ENCODE measurements around the gene TENM3. TPM values are rescaled to one million over a fixed set of nuclear protein-coding genes. Genes with fewer than 3 reads are reported as not detected.

The TENM3 gene
- 23.0 and 74.2 TPM in 2 replicates for total RNA-seq

DNA sequence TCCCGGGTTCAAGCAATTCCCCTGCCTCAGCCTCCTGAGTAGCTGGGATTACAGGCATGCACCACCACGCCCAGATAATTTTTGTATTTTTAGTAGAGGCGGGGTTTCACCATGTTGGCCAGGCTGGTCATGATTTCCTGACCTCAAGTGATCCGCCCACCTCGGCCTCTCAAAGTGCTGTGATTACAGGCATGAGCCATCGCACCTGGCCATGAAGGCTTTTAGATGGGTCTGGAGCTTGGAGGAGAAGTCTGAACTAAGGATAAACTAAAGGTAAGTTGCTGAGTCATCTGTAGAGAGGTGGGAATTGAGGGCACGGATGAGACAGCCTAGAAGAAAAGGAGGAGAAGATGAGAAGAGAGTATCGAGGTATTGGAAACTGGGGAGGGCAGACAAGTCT is at the start of gene TENM3:
Gene TENM3, plus strand, starts transcription at position 199 of the 400 bp plus-strand sequence. CDS start 80,619 bp downstream, outside the sequence.

Small RNAs within 50 kb of the gene (small RNA-seq; reads per million reads assigned to genes)
- gene RN7SKP67 (ENCODE audit: low replicate concordance): not detected
- 6.9 reads per million, percentile 91 among the genes with 10 or more reads in this experiment for gene RNU2-34P (ENCODE audit: low replicate concordance)

Data from placental pericyte (primary cell).